Tibial artery (tissue), 4 donors: ENCODE measurements around the gene BOD1.

Experiments
- DNase-seq, 2 donors: peaks; one replicate each; pipeline ENCODE4 v3.0.0-alpha.2; 2019
- H3K27ac ChIP-seq, 2 donors: fragments of 200-600 bp; sonication (generic) in 1 of 2; 1 replicate in 1 of 2; 2 replicates in 1 of 2; pipeline ENCODE4 v1.5.1; 2018 to 2019; ENCODE audit warnings: mild to moderate bottlenecking in 1 of 2
- H3K27me3 ChIP-seq, 2 donors: fragments of 200-600 bp; sonication (generic) in 1 of 2; one replicate each; pipeline versions ENCODE4 v1.5.1 to v1.6.0; 2016 to 2019
- H3K36me3 ChIP-seq, 3 donors: fragments of 200-600 bp; sonication (generic) in 2 of 3; one replicate each; pipeline ENCODE4 v1.5.1; 2016 to 2019; ENCODE audit warnings: mild to moderate bottlenecking in 2 of 3
- H3K4me1 ChIP-seq, 4 donors: fragments of 200-600 bp; sonication (generic) in 2 of 4; 1 replicate in 3 of 4; 2 replicates in 1 of 4; pipeline ENCODE4 v1.5.1; 2016 to 2019
- H3K4me3 ChIP-seq, 2 donors: fragments of 200-600 bp; sonication (generic) in 1 of 2; 1 replicate in 1 of 2; 2 replicates in 1 of 2; pipeline ENCODE4 v1.5.1; 2018 to 2019; ENCODE audit warnings: mild to moderate bottlenecking in 2 of 2
- H3K9me3 ChIP-seq, 3 donors: fragments of 200-600 bp; sonication (generic) in 1 of 3; one replicate each; pipeline ENCODE4 v1.5.1; 2016 to 2019
- CTCF ChIP-seq, 2 experiments: fragments of 200-600 bp in 1 of 2; fragments of 450-650 bp in 1 of 2; IDR thresholded peaks; one replicate each; pipeline ENCODE4 v1.5.1; 2017 to 2019; ENCODE audit warnings: antibody characterized with exemption in 2 of 2, mild to moderate bottlenecking in 1 of 2, moderate library complexity in 1 of 2
- intact Hi-C: fragments of 100-400 bp; cut with DNase I; formaldehyde crosslinking; loops from one replicate; pipeline ENCODE4 v1.15.0; 2023; ENCODE audit warnings: low total_unique reads

The BOD1 gene

GRCh38 chr5:173648308-173648866, 31.9 kb upstream of the BOD1 start:
- TF ChIP-seq CTCF (IDR thresholded peaks at IDR 0.05), result no peak
- peaks cover 0 to 7% of the 10 kb centered on the region in 2 donors for H3K27me3 ChIP-seq
- intact Hi-C loops, result no loop called here
- no peak for DNase-seq
- H3K9me3 ChIP-seq, result peaks cover 0 to 15% (median 5%) of the 10 kb centered on the region in 3 donors
- H3K4me3 ChIP-seq, result no peak overlapping the region
- no peak overlapping the region for H3K27ac ChIP-seq
- no peaks in the 10 kb centered on the region for H3K4me1 ChIP-seq
- H3K36me3 ChIP-seq, result no peaks in the 10 kb centered on the region

- intact Hi-C loops, result no loop called here
- Histone ChIP-seq H3K4me1 (no peaks in the 10 kb centered on the region), H3K27ac (no peak overlapping the region), H3K36me3 (no peaks in the 10 kb centered on the region), H3K27me3 (peaks cover 0 to 7% of the 10 kb centered on the region in 2 donors), H3K9me3 (no peaks in the 10 kb centered on the region), H3K4me3 (no peak overlapping the region)
- TF ChIP-seq CTCF (IDR thresholded peaks at IDR 0.05), result no peak
- DNase-seq, result no peak
Measured at GRCh38 chr5:173646692-173647091, 30.2 kb upstream of the BOD1 start.

- H3K4me3 ChIP-seq, result no peak overlapping the region
- DNase-seq, result no peak
- H3K27me3 ChIP-seq, result peaks cover 0 to 7% of the 10 kb centered on the region in 2 donors
- H3K9me3 ChIP-seq, result no peaks in the 10 kb centered on the region
- intact Hi-C loops, result no loop called here
- no peak for TF ChIP-seq CTCF (IDR thresholded peaks at IDR 0.05)
- no peak overlapping the region for H3K27ac ChIP-seq
- H3K36me3 ChIP-seq, result no peaks in the 10 kb centered on the region
- H3K4me1 ChIP-seq, result no peaks in the 10 kb centered on the region
Measured at GRCh38 chr5:173645890-173646574, 29.6 kb upstream of the BOD1 start.

GRCh38 chr5:173645437-173645807, 29.0 kb upstream of the BOD1 start:
- Histone ChIP-seq H3K4me1 (no peaks in the 10 kb centered on the region), H3K27ac (no peak overlapping the region), H3K27me3 (peaks cover 0 to 7% of the 10 kb centered on the region in 2 donors), H3K9me3 (no peaks in the 10 kb centered on the region), H3K4me3 (no peak overlapping the region), H3K36me3 (no peaks in the 10 kb centered on the region)
- intact Hi-C loops, result no loop called here
- no peak for TF ChIP-seq CTCF (IDR thresholded peaks at IDR 0.05)
- no peak for DNase-seq

- H3K27me3 ChIP-seq, result peaks cover 0 to 7% of the 10 kb centered on the region in 2 donors
- intact Hi-C loops, result no loop called here
- H3K4me3 ChIP-seq, result no peak overlapping the region
- H3K36me3 ChIP-seq, result no peaks in the 10 kb centered on the region
- H3K9me3 ChIP-seq, result no peaks in the 10 kb centered on the region
- no peak overlapping the region for H3K27ac ChIP-seq
- DNase-seq, result no peak
- H3K4me1 ChIP-seq, result no peaks in the 10 kb centered on the region
- TF ChIP-seq CTCF (IDR thresholded peaks at IDR 0.05), result no peak
Measured at GRCh38 chr5:173644673-173645436, 28.4 kb upstream of the BOD1 start.
